MM.1S (cell line): ENCODE results near the gene MTCL1.

Source experiments
- EZH2phosphoT487 ChIP-seq: fragments of 300-600 bp; sonication (generic); IDR thresholded peaks from 2 replicates; pipeline ENCODE4 v1.6.1; 2018; ENCODE audit warnings: antibody characterized with exemption, low read length
- TF ChIP-seq, protein P1 (sequence below): fragments of 300-600 bp; sonication (generic); IDR thresholded peaks from 2 replicates; pipeline ENCODE4 v1.5.1; 2016; ENCODE audit warnings: antibody characterized with exemption, low read length, mixed read lengths

DNA sequence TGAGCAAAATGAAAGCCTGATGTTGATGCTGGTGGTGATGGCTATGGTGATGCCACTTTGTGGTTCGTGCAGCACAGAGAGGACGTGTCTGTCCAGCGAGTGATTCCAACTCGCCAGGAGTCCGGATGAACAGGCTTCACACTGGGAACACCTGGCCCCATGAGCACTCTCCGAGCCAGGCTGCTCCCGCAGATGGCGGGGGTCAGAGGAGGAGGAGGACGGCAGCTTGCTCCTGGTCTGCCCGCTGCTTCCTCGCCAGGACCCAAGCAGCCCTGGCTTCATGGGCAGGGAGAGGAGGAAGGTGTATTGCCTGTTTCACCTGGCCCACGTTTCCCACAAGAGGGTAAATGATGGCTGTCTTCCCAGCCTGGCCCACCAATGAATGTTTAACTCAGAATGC is 121.6 kb downstream of the MTCL1 start:
- TF ChIP-seq, protein P1, sequence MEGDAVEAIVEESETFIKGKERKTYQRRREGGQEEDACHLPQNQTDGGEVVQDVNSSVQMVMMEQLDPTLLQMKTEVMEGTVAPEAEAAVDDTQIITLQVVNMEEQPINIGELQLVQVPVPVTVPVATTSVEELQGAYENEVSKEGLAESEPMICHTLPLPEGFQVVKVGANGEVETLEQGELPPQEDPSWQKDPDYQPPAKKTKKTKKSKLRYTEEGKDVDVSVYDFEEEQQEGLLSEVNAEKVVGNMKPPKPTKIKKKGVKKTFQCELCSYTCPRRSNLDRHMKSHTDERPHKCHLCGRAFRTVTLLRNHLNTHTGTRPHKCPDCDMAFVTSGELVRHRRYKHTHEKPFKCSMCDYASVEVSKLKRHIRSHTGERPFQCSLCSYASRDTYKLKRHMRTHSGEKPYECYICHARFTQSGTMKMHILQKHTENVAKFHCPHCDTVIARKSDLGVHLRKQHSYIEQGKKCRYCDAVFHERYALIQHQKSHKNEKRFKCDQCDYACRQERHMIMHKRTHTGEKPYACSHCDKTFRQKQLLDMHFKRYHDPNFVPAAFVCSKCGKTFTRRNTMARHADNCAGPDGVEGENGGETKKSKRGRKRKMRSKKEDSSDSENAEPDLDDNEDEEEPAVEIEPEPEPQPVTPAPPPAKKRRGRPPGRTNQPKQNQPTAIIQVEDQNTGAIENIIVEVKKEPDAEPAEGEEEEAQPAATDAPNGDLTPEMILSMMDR = no peak
- TF ChIP-seq EZH2phosphoT487 = no peak
